HG02885 (cell line): ENCODE data around the gene EPHX1.
"Not testable (repeated sequence)": the region's sequence is repeated elsewhere in the genome, so short reads cannot be mapped to it uniquely, and the experiment has no call there.

Source experiments
- ATAC-seq: cut with Tn5 transposase; IDR thresholded peaks from one replicate; pipeline ENCODE4 v1.9.1; 2021; ENCODE audit warnings: mild to moderate bottlenecking; ENCODE audit not compliant: unreplicated experiment, poor library complexity

Gene EPHX1

DNA sequence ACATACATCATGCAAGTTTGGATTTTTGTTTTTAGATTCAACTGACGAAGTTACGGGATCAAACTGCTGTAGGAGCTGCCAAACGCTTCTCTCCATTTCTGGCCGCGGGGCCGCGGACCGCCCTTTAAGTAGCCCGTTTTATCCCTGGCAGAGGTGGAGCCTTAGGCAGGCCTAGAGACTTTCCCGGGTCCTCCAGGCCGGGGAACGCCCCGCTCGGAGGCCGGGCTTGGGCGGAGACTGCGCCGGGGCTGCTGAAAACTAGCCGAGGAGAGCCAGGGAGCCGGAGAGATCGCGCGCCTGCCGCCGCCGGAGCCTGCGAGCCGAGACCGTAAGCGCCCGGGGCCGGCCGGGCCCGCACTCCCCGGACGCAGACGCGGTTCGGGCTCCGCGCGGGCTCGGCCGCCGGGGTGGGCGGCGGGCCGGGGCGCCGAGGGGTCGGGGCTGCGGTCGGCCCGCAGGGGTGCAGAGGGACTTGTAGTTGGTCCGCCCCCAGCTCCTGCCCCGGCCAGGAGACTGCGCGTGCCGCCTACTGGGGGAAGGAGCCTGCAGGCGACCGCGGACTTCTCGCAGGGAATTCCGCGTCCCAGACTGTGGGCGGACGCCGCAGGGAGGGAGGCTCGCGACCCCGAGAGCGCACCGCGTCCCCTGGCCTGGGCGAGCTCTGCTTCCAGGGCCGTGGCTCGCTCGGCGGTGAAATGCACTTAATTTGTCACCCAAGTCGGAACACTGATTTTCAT lies at the start of gene EPHX1:
EPHX1 (plus strand) TSS at position 283 of the 737 bp plus-strand sequence. CDS start 18,606 bp downstream, outside the sequence.
- peak; percentile 97 for ATAC-seq

DNA sequence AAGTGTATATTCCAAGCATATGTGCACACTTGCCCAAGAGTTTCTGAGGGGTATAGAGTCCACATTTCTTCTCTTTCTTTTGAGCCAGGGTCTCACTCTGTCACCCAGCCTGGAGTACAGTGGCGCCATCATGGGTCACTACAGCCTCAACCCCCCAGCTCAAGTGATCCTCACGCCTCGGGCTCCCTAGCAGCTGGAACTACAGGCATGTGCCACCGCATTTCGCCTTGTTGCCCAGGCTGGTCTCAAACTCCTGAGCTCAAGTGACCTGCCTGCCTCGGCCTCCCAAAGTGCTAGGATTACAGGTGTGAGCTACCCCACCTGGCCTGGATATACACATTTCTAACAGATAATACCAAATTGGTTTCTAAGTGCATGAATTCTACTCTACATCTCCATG lies 49.4 kb upstream of the EPHX1 start:
- no peak for ATAC-seq

DNA sequence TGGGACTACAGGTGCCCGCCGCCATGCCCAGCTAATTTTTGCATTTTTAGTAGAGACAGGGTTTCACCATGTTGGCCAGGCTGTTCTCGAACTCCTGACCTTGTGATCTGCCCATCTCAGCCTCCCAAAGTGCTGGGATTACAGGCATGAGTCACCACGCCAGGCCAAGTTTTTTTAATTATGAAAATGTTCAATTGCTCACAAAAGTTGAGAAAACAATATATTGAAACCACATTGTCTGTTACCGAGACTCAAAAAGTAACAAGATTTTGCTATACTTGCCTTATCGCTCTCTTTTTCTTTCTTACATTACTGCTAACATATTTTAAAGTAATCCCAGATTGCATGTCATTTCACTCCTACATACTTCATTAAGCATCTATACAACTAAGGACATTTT lies 48.5 kb upstream of the EPHX1 start:
- not testable (repeated sequence) for ATAC-seq

DNA sequence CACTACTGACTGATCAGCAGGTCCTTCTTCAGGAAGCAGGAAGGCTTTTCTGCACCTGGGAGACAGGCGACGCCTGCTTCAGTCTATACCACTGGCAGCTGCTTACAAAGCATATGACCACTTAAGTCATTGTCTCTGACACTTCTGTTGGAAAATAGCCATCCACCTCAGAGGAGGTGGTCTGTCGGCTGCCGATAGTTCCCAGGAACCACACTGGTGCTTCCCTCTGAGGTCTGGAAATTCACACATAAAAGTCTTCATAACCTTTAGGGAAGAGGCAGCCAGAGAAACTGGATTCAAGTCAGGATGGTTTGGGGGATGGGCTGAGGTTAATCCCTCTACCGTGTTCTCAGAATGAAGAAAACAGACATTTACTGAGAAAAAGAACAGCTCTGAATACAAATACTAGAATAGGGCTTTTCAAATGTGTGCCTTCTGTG lies 47.9 kb upstream of the EPHX1 start:
- no peak for ATAC-seq

DNA sequence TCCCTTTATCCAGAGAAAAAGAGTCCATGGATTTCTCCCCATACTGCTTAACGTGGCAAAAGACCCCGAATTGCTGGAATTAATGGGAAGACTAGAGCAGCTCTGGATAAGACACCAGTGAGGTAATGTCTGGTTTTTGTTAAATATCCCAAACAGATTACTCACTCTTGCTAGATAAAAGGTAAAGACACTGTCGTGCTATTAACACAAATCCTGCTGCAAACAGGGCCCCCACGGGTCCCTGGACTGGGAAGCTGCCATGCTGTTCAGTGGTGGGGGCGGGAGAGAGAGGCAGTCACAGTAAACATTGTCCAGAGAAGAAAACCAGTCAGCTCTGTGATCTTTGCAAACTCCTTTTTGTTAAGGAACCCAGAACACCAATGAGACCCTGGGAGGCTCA lies 47.5 kb upstream of the EPHX1 start:
- no peak for ATAC-seq

DNA sequence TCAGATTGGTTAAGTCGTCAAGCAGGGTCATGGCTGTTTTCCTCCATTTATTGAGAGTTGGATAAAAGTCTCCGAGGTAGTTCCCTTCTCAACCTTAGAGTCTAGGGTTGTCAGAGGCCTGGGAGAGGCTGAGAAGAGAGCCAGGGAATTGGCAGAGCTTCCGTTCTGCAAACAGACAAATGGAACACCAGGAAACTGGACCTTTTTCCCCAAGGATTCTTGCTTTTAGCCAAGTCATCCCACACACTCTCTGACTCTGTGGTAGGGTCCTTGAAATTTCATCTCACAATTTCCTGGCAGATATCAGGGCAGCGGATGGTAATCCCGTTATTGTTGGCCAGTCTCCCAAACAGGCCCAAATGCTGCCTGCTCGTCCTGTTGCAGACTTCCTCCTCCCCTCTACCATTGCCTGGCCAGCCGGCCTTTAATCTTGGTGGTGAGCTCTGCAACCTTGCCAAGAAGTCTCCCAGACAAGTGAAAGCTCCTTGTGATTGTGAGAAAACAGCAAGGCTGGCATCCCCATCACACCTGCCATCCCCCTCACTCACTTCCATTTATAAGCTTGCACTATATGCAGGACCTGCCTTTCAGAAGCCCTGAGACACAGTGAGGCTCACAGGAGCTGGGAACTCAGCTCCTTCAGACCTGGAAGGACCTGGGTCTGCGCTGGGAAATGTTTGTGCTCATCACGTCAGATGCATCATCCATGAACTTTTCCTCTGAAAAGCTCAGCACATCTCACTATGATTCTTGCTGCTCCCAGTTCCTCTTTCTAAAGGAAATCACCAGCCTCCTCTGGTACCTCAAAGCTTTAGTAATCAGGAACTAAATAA lies 46.0 kb upstream of the EPHX1 start:
- no peak for ATAC-seq

DNA sequence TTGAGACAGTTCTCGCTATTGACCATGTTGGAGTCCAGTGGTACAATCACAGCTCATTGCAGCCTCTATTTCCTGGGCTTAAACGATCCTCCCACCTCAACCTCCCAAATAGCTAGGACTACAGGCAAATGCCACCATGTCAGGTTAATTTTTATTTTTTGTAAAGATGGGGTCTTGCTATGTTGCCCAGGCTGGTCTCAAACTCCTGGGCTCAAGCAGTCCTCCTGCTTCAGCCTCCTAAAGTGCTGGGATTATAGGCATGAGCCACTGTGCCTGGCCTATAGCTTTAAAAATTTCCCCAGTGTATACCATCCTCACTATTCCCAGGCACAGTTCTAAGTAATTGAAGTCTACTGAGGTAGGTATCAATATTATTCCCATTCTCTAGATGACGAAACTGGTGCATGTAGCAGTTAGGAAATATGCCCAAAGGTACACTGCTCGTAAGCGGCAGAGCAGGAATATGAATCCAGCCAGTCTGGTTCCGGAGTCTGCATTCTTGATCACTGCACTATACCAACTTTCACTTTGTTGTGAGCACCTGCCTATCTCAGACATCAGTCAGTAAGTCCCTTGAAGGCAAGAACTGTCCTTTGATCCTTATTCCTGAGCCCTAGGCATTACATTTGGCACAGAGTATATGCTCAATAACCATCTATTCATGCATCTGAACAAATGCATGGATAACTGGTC lies 43.8 kb upstream of the EPHX1 start:
- ATAC-seq, result no peak

DNA sequence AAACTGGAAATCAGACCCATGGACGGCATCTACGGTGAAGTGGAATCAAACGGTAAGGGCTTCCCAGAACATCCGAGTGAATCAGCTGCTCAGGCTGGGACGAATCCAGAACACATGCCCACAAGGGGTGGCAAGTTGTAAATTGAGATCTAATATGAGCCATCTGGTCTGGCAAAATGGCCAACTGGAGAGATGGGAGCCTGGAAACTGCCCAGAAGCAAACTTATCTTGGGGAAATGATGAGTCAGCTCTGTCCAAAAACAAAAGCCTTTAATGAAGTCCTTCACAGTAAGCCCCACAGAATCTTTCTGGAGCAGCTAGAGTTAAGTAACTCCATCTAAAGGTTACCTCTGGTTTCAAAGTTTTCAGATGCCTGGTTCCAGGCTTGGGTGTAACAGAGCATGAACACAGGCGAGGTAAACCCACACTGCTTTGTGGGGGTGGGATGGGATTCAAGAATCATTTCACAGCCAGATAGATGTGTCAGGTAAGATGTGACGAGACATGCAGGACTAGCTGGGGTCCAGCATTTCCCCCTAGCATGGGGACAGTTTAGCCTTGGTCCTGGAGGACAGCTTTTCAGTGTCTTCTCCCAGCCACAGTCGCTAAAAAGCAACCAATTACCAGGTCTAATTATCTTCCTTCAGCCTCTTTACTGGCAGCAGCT lies 42.8 kb upstream of the EPHX1 start:
- no peak for ATAC-seq

DNA sequence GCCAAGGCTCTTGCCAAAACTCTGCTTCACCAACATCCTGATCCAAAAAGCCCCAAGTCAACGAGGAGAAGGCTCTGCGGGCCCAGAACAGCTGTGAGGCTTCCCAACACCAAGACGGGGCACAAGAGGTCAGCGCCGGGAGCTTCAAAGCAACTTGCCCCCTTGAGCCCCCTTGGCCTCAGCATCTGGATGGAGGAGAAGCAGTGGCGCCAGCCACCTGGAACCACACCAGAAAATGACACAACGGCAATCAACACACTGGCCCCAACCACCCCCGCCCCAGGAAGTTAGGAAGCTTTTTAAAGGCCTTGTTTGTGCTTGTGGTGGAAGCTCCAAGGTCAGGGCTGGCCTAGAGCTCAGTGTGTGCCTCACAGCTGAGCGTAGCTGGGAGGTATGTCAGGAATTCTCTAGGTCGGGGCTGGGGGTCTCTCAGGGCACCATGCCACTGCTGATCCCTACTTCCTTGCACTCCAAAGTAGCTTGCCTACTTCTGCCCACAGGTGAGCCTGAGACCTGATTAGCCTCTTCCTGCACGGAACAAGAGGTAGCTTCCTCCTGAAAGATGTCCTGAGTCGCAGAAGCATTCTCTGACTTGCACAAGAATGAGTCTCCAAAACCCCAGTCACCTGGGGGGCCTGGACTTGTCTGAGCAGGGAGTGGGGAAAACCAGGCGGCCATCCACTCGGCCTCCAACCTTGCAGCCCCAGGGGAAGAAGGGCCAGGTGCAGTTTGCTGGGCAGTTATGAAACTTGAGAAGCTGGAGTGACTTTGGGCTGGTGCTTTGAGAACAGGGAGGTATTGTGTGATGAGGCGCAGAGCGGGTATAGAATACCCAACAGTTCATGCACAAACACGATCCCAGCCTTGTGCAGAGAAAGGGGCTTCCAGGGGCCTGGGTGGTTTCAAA lies 42.0 kb upstream of the EPHX1 start:
- ATAC-seq, result no peak

DNA sequence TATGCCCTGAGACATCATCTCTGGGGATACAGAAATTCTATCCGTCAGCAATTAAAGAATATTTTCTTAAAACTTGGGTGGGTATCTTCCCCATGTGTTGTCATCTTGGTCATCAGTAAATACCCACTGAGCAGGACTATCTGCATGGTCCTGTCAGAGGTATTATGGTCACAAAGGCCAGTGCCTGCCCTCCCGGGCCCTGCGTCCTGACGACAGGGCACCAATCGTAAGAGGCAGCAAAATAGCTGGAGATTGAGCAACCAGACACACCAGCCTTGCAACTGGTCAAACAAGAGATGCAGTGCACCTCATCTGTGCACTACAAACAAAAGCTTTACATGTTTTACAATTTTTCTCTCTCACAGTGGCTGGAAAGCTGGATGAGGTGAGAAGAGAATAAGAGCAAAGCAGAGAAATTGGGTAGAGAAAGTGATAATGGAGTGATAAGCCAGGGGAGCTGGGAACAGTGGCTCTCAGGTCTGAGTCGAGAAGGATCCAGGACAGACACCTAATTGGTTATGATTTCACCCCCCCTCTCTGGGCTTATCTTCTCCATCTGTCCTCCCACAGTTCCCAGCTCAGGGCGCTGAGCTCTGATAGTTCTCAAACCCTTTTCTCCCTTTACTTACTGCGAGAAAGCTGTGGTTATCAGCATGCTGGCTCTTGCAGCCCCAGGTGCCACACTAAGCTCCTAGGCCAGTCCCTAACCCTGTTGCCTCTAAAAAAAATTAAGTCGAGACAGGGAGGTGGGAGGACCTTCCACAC lies 41.1 kb upstream of the EPHX1 start:
- no peak for ATAC-seq

DNA sequence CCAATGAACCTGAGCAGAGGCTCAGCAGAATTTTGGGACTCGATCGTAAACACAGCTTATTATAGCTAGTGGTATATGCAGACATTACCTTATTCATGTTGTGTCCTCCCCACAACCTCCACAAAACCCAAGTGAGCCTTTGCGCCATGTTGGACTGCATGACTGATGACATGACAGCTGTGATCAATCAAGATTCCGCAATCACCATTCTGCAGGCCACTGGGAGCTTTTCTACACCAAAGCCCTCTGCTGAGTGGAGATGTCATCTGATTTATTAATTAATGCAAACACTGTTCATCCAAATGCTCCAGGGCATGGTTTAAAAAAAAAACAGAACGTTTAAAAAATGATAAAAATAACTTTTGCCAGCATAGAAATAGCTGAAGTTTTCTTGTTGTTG lies 40.2 kb upstream of the EPHX1 start:
- no peak for ATAC-seq

DNA sequence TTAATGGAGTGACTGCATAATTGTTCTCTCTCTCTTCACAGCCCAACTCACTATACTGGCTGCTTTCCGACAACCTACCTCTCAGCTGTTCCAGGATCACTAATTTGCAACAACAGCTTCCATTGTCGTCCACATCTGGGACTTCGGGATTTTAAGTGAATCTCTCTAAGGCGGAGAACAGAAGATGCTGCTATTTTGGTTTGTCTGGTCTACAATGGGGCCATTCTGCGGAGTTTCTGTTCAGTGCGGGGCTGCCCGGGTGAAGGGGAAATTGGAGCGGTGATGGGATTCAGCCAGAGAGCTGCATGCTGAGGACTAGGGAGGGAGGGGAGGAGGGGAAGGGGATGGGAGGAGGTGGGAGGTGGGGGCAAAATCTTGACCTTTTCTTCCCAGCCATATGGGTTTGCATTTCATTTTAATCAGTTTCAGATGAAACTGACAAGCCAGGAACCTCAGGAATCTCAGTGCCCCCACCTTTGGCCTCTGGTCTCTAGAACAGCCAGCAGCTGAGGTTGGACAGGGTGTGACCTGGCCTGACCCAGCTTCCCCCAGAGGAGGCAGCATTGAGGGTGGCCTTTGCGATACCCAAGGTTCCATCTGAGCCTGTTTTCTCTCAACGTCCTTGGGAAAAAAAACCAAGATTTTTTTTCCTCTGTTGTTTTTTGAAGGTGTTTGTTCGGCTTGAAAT lies 39.2 kb upstream of the EPHX1 start:
- no peak for ATAC-seq

DNA sequence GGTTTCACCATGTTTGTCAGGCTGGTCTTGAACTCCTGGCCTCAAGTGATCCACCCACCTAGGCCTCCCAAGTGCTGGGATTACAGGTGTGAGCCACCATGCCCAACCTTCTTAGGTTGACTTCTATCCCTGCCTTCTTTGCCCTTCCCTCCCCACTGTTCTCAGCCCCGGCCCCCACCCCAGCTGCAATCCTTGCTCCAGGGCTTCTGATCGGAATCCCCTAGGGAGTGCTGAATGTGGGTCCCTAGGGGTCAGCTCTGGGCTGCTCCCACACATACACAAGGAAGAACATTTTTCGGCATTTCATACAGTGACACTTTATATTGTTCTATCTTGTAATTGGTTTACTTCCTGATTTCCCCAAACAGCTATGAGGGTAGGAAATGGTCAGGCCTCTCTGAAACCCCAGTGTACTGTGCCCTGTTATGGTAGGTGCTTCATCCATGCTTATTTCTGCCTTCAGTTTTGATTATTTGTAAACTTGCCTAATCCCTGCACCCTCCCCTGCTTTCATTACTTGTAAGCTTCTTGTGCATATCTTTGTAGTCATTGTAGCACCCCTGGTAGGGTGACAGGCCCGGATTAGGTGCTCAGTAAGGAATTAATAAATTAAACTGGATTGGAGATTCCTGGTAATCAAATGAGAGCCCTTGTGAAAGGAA lies 38.1 kb upstream of the EPHX1 start:
- no peak for ATAC-seq

DNA sequence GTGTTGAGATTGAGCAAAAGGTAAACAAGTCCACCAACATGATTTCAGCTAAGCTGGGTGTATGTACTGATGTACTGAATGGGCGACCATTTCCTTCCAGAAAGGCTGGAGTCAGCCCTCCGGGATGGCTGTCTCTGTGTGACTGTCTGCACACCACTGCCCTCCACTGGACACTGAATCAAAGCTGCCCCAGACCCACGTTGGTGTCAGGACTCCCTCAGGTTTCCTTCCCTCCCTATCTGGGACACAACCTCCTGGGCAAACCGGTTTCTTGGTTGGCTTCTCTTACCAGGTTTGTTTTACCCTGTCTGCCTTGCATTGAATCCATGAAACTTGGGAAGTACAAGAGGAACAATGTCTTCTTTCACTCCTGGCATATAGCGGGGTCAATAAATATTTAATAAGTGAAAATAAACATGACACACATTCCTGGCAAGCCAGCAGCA lies 37.6 kb upstream of the EPHX1 start:
- ATAC-seq, result peak; percentile 74

DNA sequence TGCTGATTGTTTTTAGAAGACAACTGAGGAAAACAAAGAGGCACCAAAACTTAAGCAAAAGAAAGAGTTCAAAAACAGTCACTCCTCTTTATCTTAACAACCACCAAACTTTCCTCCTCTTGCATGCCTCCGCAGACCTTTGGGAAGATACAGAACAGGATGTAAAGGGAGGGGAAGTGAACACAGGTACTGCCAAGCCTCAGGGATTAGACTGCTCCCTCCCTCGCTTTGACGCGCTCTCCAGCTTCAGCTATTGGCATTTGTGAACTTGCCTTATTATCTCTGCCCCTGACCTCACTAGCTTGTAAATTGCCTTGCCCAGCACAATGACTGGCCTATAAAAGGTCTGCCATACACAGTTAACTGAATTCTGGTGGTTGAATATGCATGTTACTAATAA lies 37.1 kb upstream of the EPHX1 start:
- ATAC-seq, result no peak

DNA sequence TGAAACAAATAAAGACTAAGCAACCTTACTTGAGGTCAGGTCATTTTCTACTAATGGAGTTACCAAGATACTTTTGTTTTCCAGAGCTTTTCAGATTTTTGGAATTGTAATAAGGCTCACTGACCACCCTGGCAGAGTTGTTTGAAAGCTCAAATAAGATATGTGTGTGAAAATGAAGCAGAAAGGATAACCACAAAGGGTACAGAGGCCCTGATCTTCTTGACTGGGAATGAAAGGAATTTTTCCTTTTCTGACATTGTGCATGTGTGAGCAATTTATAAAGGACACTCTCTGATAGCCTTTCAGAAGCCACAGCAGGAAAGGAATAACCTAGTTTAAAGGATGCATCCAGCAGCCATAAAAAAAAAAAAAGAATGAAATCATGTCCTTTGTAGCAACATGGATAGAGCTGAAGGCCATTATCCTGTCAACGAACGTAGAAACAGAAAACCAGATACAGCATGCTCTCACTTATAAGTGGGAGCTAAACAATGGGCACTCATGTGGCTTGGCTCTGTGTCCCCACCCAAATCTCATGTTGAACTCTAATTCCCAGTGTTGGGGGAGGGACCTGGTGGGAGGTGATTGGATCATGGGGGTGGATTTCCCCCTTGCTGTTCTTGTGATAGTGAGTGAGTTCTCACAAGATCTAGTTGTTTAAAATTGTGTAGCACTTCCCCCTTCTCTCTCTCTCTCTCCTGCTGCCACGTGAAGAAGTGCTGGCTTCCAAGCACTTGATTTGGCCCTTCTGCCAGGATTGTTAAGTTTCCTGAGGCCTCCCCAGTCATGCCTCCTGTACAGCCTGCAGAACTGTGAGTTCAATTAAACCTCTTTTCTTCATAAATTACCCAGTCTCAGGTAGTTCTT lies 35.4 kb upstream of the EPHX1 start:
- ATAC-seq, result no peak

DNA sequence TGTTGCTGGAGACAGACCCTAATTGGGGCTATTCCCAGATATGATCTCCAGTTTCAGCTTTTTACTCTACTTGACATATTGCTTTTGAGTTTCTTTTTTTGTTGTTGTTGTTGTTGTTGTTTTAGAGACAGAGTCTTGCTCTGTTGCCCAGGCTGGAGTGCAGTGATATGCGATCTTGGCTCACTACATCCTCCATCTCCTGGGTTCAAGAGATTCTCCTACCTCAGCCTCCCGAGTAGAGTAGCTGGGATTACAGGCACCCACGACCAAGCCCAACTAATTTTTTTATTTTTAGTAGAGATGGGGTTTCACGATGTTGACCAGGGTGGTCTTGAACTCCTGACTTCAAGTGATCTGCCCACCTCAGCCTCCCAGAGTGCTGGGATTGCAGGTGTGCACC lies 33.6 kb upstream of the EPHX1 start:
- ATAC-seq, result no peak
